ENCODE data around the gene NME3. TPM values are rescaled to one million over a fixed set of nuclear protein-coding genes. Genes with fewer than 3 reads are reported as not detected.

Gene NME3
- 49.9 TPM for total RNA-seq (2013)
- polyA plus RNA-seq, result 10 to 100 TPM; 57.7 to 80.2 (median 74.7) TPM
- polyA minus RNA-seq, result 27.2 and 32.2 TPM in 2 replicates
- 1.8 to 13.2 (median 10.4) reads per million in 11 experiments for total RNA-seq

DNA sequence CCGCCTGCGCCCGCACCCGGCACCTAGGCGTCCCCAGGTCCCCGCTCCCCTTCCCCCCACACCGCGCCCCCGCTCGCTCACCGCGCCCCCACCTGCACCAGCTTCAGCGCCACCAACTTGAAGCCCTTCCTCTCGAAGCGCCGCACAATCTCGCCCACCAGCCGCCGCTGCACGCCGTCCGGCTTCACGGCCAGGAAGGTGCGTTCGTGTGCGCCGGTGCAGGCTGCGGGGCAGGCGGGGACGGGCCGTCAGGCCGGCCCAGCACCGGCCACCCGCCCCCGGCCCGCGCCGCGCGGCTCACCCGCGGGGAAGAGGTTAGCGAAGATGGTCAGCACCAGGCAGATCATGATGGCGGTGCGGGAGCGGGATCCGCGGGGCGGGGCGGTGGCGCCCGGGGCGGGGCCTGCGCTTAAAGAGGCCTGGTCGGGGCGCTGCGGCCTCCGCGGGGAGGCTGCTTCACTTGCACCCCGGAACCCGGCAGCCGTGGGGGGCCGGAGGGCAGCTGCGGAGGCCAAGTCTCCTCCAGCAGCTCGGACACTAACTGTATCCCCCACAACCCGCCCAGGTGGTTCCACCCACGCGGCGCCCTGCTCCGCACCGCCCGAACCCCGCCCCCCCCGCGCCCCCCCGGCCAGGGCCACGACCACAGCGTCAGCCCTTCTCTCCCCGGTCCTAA lies at the start of gene NME3:
Gene NME3, minus strand, starts transcription at position 356 of the 676 bp plus-strand sequence. Its CDS starts 9 bp downstream, at position 347.
- Mint-ChIP-seq H3K4me1 (peaks cover 28% of the 10 kb centered on the region), H3K4me3 (peak within 1 kb of the TSS; percentile 90 to 94), H3K36me3 (peaks cover 17 to 43% of the 10 kb centered on the region in 2 donors), H3K27ac (peak within 1 kb of the TSS; percentile 58 to 89 (median 84)), H3K27me3 (ENCODE audit: low read depth in 3 of 3) (peaks cover 0 to 1% (median 0%) of the 10 kb centered on the region in 3 donors), H3K9me3 (peaks cover 0 to 2% (median 0%) of the 10 kb centered on the region in 7 donors)
- TF ChIP-seq, protein P1, sequence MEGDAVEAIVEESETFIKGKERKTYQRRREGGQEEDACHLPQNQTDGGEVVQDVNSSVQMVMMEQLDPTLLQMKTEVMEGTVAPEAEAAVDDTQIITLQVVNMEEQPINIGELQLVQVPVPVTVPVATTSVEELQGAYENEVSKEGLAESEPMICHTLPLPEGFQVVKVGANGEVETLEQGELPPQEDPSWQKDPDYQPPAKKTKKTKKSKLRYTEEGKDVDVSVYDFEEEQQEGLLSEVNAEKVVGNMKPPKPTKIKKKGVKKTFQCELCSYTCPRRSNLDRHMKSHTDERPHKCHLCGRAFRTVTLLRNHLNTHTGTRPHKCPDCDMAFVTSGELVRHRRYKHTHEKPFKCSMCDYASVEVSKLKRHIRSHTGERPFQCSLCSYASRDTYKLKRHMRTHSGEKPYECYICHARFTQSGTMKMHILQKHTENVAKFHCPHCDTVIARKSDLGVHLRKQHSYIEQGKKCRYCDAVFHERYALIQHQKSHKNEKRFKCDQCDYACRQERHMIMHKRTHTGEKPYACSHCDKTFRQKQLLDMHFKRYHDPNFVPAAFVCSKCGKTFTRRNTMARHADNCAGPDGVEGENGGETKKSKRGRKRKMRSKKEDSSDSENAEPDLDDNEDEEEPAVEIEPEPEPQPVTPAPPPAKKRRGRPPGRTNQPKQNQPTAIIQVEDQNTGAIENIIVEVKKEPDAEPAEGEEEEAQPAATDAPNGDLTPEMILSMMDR (IDR thresholded peaks at IDR 0.05), result no peak
- Histone ChIP-seq H3K9ac (ENCODE audit: insufficient read depth, low read length, poor library complexity, severe bottlenecking) (peak within 1 kb of the TSS; percentile 84), H3K4me3 (replicated peaks in 1 of 3; ENCODE audit: low read depth in 2 of 3, low read length in 3 of 3) (peak within 1 kb of the TSS; percentile 78 to 99 (median 89)), H3K36me3 (replicated peaks in 1 of 2; ENCODE audit: control insufficient read depth in 1 of 2, insufficient read depth in 2 of 2, low read length in 2 of 2) (peaks cover 42 to 45% of the 10 kb centered on the region in 2 donors), H3K4me1 (ENCODE audit: control insufficient read depth in 1 of 2, insufficient read depth in 2 of 2, low read length in 2 of 2) (peaks cover 30 to 45% of the 10 kb centered on the region in 2 donors), H2AFZ (ENCODE audit: insufficient read depth, low read depth, low read length, poor library complexity, severe bottlenecking) (peak within 1 kb of the TSS; percentile 92), H3K4me2 (replicated peaks; ENCODE audit: extremely low read depth, low read length, poor library complexity, severe bottlenecking) (peak within 1 kb of the TSS; percentile 100), H3K27ac (ENCODE audit: low read depth in 1 of 2, low read length in 2 of 2) (peak within 1 kb of the TSS; percentile 10 to 77), H3K9me3 (replicated peaks in 1 of 2; ENCODE audit: control insufficient read depth in 1 of 2, insufficient read depth in 1 of 2, low read length in 2 of 2) (no peaks in the 10 kb centered on the region), H3K27me3 (ENCODE audit: control insufficient read depth in 2 of 2, insufficient read depth in 2 of 2, low read length in 2 of 2) (no peaks in the 10 kb centered on the region), H4K20me1 (ENCODE audit: insufficient read depth, low read length) (peaks cover 74% of the 10 kb centered on the region), H3K79me2 (ENCODE audit: insufficient read depth, low read length) (peaks cover 41% of the 10 kb centered on the region)
- WGBS (ENCODE audit: insufficient coverage), result under 1% methylated on average over 66 of the region's 79 CpGs
- intact Hi-C loops (cut with micrococcal nuclease), result loop anchor here (5.0 to 10.0 kb wide), 4 partner anchors 67 to 349 kb away; partner anchors contain the start of genes CLCN7 (in 1 of the 2), MAPK8IP3 (in 1 of the 2) and UQCC4 (in 1 of the 2)
- peak; percentile 53 to 61 (median 60) for DNase-seq

DNA sequence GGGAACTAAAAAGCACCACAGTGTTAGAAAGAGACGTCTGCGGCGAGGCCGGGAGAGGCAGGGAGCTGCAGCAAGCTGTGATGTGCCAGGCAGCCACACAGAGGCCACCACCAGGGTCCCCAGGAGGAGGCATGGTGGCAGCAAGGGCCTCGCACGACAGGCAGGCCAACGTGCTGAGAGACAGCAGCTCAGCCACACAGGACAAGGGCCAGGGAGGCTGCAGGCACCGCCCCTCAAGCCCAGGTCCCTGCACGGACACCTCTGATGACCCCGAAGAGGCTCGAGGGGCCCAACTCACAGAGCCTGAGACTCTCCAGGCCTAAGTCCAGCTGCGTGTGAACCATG lies 49.6 kb upstream of the NME3 start:
- no peak overlapping the region for H3K4me3 ChIP-seq (replicated peaks in 1 of 3; ENCODE audit: low read depth in 2 of 3, low read length in 3 of 3)
- H3K4me3 Mint-ChIP-seq, result no peak overlapping the region
- H3K36me3 Mint-ChIP-seq, result peaks cover 34 to 76% of the 10 kb centered on the region in 2 donors
- TF ChIP-seq, protein P1 (IDR thresholded peaks at IDR 0.05), result no peak
- intact Hi-C loops (cut with micrococcal nuclease), result no loop called here
- no peak for DNase-seq
- peak overlapping the region in 1 of 7 donors; percentile 74 for H3K27ac Mint-ChIP-seq
- no peaks in the 10 kb centered on the region for H3K9me3 ChIP-seq (replicated peaks in 1 of 2; ENCODE audit: control insufficient read depth in 1 of 2, insufficient read depth in 1 of 2, low read length in 2 of 2)
- H3K27ac ChIP-seq (ENCODE audit: low read depth in 1 of 2, low read length in 2 of 2), result no peak overlapping the region
- H3K36me3 ChIP-seq (replicated peaks in 1 of 2; ENCODE audit: control insufficient read depth in 1 of 2, insufficient read depth in 2 of 2, low read length in 2 of 2), result peaks cover 66 to 70% of the 10 kb centered on the region in 2 donors
- no peaks in the 10 kb centered on the region for H3K27me3 ChIP-seq (ENCODE audit: control insufficient read depth in 2 of 2, insufficient read depth in 2 of 2, low read length in 2 of 2)
- peaks cover 64% of the 10 kb centered on the region for H4K20me1 ChIP-seq (ENCODE audit: insufficient read depth, low read length)
- H3K4me1 ChIP-seq (ENCODE audit: control insufficient read depth in 1 of 2, insufficient read depth in 2 of 2, low read length in 2 of 2), result peaks cover 9 to 11% of the 10 kb centered on the region in 2 donors
- H3K27me3 Mint-ChIP-seq (ENCODE audit: low read depth in 3 of 3), result no peaks in the 10 kb centered on the region
- H3K4me2 ChIP-seq (replicated peaks; ENCODE audit: extremely low read depth, low read length, poor library complexity, severe bottlenecking), result no peak overlapping the region
- peaks cover 13% of the 10 kb centered on the region for H3K4me1 Mint-ChIP-seq
- 99% methylated on average over 12 of the region's 12 CpGs for WGBS (ENCODE audit: insufficient coverage)
- H2AFZ ChIP-seq (ENCODE audit: insufficient read depth, low read depth, low read length, poor library complexity, severe bottlenecking), result no peak overlapping the region
- no peak overlapping the region for H3K9ac ChIP-seq (ENCODE audit: insufficient read depth, low read length, poor library complexity, severe bottlenecking)
- peaks cover 33% of the 10 kb centered on the region for H3K79me2 ChIP-seq (ENCODE audit: insufficient read depth, low read length)
- H3K9me3 Mint-ChIP-seq, result no peaks in the 10 kb centered on the region

Data from CD14-positive monocyte (primary cell).